Measurements from ENCODE around the gene ZRANB3.
"Not testable (repeated sequence)": the region's sequence is repeated elsewhere in the genome, so short reads cannot be mapped to it uniquely, and the experiment has no call there.

ZRANB3 gene

GRCh38 chr2:135121016-135121657 lies 409.9 kb downstream of the ZRANB3 start:
- no peak for DNase-seq

GRCh38 chr2:135119582-135119981 lies 411.4 kb downstream of the ZRANB3 start:
- no peak for DNase-seq

GRCh38 chr2:135113322-135113721 lies 417.7 kb downstream of the ZRANB3 start:
- DNase-seq, result no peak

- DNase-seq, result not testable (repeated sequence)
Measured at GRCh38 chr2:135105513-135106316, 425.3 kb downstream of the ZRANB3 start.

GRCh38 chr2:135103843-135104242 lies 427.2 kb downstream of the ZRANB3 start:
- DNase-seq, result no peak

- DNase-seq, result no peak
Measured at GRCh38 chr2:135099802-135100483, 431.1 kb downstream of the ZRANB3 start.

GRCh38 chr2:135097532-135098231 lies 433.3 kb downstream of the ZRANB3 start:
- DNase-seq, result no peak

- no peak for DNase-seq
Measured at GRCh38 chr2:135096665-135097446, 434.2 kb downstream of the ZRANB3 start.

GRCh38 chr2:135095591-135095990 lies 435.4 kb downstream of the ZRANB3 start:
- DNase-seq, result no peak

- no peak for DNase-seq
Measured at GRCh38 chr2:135094508-135094907, 436.5 kb downstream of the ZRANB3 start.

- no peak for DNase-seq
Measured at GRCh38 chr2:135093670-135094330, 437.2 kb downstream of the ZRANB3 start.

GRCh38 chr2:135093193-135093592 lies 437.8 kb downstream of the ZRANB3 start:
- no peak for DNase-seq

- no peak for DNase-seq
Measured at GRCh38 chr2:135091681-135092080, 439.3 kb downstream of the ZRANB3 start.

- DNase-seq, result not testable (repeated sequence)
Measured at GRCh38 chr2:135089597-135089996, 441.4 kb downstream of the ZRANB3 start.

Measured in KG1 (cell line).